NCI-H1105 (cell line): ENCODE data around the gene MUC2.

Experiments used
- DNase-seq: peaks from one replicate; lab custom pipeline; 2025; lab: John Stamatoyannopoulos, UW

MUC2 gene

GRCh38 chr11:1051356-1052132, 23.1 kb upstream of the MUC2 start:
- no peak for DNase-seq

GRCh38 chr11:1052133-1053011, 22.3 kb upstream of the MUC2 start:
- no peak for DNase-seq

- DNase-seq, result no peak
These were observed 21.4 kb upstream of the MUC2 start for GRCh38 chr11:1053121-1053901.

GRCh38 chr11:1054143-1055108, 20.2 kb upstream of the MUC2 start:
- DNase-seq, result no peak

GRCh38 chr11:1055109-1055703, 19.5 kb upstream of the MUC2 start:
- no peak for DNase-seq

- no peak for DNase-seq
These were observed 18.5 kb upstream of the MUC2 start for GRCh38 chr11:1055990-1056771.

GRCh38 chr11:1057806-1058205, 16.9 kb upstream of the MUC2 start:
- DNase-seq, result no peak

GRCh38 chr11:1059759-1060158, 14.9 kb upstream of the MUC2 start:
- DNase-seq, result no peak

- no peak for DNase-seq
These were observed 14.3 kb upstream of the MUC2 start for GRCh38 chr11:1060410-1060809.

GRCh38 chr11:1060852-1061616, 13.6 kb upstream of the MUC2 start:
- no peak for DNase-seq

- no peak for DNase-seq
These were observed 12.4 kb upstream of the MUC2 start for GRCh38 chr11:1062075-1062820.

GRCh38 chr11:1064167-1064566, 10.5 kb upstream of the MUC2 start:
- no peak for DNase-seq

GRCh38 chr11:1067812-1068496, 6.7 kb upstream of the MUC2 start:
- no peak for DNase-seq

- no peak for DNase-seq
These were observed 4.9 kb upstream of the MUC2 start for GRCh38 chr11:1069740-1070139.

- no peak for DNase-seq
These were observed 3.8 kb upstream of the MUC2 start for GRCh38 chr11:1070594-1071462.

GRCh38 chr11:1071571-1072115, 3.0 kb upstream of the MUC2 start:
- DNase-seq, result no peak
